HepG2 (cell line): ENCODE data around the gene DNAJA3. TPM values are rescaled to one million over a fixed set of nuclear protein-coding genes. Genes with fewer than 3 reads are reported as not detected.

Experiments
- AGO1 ChIP-seq: fragments of 200-400 bp; formaldehyde crosslinking; IDR thresholded peaks from 2 replicates; pipeline ENCODE4 v1.6.1; 2017; ENCODE audit warnings: mild to moderate bottlenecking, low read depth, low read length, moderate library complexity; ENCODE audit not compliant: poor library complexity, severe bottlenecking
- AGO2 ChIP-seq: fragments of 200-400 bp; formaldehyde crosslinking; optimal IDR thresholded peaks from 2 replicates; pipeline ENCODE3; 2017; ENCODE audit warnings: mild to moderate bottlenecking, low read depth, low read length, moderate library complexity
- BATF2 ChIP-seq: sonication (generic); formaldehyde crosslinking; IDR thresholded peaks from 2 replicates; pipeline ENCODE4 v1.8.0; 2022; ENCODE audit warnings: mild to moderate bottlenecking, missing genetic modification reagents, moderate library complexity
- HNRNPH1 ChIP-seq: fragments of 200-400 bp; formaldehyde crosslinking; optimal IDR thresholded peaks from 2 replicates; pipeline ENCODE3; 2017; ENCODE audit warnings: mild to moderate bottlenecking, low read depth, low read length
- HNRNPL ChIP-seq: fragments of 200-400 bp; formaldehyde crosslinking; IDR thresholded peaks from 2 replicates; pipeline ENCODE4 v1.6.1; 2017; ENCODE audit warnings: mild to moderate bottlenecking, low read depth, low read length
- ISL2 ChIP-seq: sonication (generic); formaldehyde crosslinking; IDR thresholded peaks from 2 replicates; pipeline ENCODE4 v1.5.0; 2020; ENCODE audit warnings: missing genetic modification reagents
- SOX13 ChIP-seq, 3 experiments: fragments of 450-650 bp in 1 of 3; sonication (generic) in 1 of 3; formaldehyde crosslinking in 1 of 3; IDR thresholded peaks in 2 of 3; conservative IDR thresholded peaks in 1 of 3; 2 replicates each; pipeline versions ENCODE4 v1.5.0 to v1.6.1; 2016 to 2020; ENCODE audit warnings: antibody characterized with exemption in 1 of 3, mild to moderate bottlenecking in 1 of 3, missing compliant biosample characterization in 1 of 3, missing genetic modification reagents in 1 of 3, moderate library complexity in 1 of 3
- TBX3 ChIP-seq: fragments of 450-650 bp; IDR thresholded peaks from 2 replicates; pipeline ENCODE4 v1.6.1; 2017; ENCODE audit warnings: antibody characterized with exemption, mild to moderate bottlenecking, inconsistent platforms, borderline replicate concordance
- ZNF124 ChIP-seq: sonication (generic); formaldehyde crosslinking; IDR thresholded peaks from 2 replicates; pipeline ENCODE4 v1.4.0; 2020; ENCODE audit warnings: missing genetic modification reagents
- ZNF513 ChIP-seq: sonication (generic); formaldehyde crosslinking; conservative IDR thresholded peaks from 2 replicates; pipeline ENCODE4 v1.5.0; 2020; ENCODE audit warnings: missing genetic modification reagents
- ZNF646 ChIP-seq: sonication (generic); formaldehyde crosslinking; IDR thresholded peaks from 2 replicates; pipeline ENCODE4 v1.9.0; 2021; ENCODE audit warnings: mild to moderate bottlenecking, missing genetic modification reagents
- polyA plus RNA-seq, 8 experiments: library from polyadenylated mRNA; depleted of rRNA in 3 of 8; stranded (reverse) in 7 of 8; unstranded in 1 of 8; fragments of >200 nt; fragmentation: Illumina TruSeq in 4 of 8; extraction: Trizol in 4 of 8; gene quantifications; 2 replicates each; pipeline versions ENCODE4 v1.2.1 to v1.2.3, GENCODE V29; 2011 to 2016; ENCODE audit warnings: low read depth in 4 of 8, missing spikeins in 1 of 8, mixed read lengths in 1 of 8; ENCODE audit not compliant: insufficient read depth in 1 of 8
- total RNA-seq, 5 experiments: library from RNA; depleted of rRNA; stranded (reverse); fragments of >200 nt; fragmentation: Illumina TruSeq; extraction: Trizol; gene quantifications; 2 replicates each; pipeline ENCODE4 v1.2.3, GENCODE V29; 2016; ENCODE audit warnings: low read depth in 1 of 5

The DNAJA3 gene
- total and polyA plus RNA-seq, 2 of the 13 experiments (the other 11 are each of a cell fraction or from before 2014, with no cell fraction given): 77.0 to 83.3 TPM

- no peak for TF ChIP-seq ZNF513 (CRISPR knock-in tag)
- TF ChIP-seq BATF2 (CRISPR knock-in tag): no peak
- peak; percentile 85 for TF ChIP-seq HNRNPL
- TF ChIP-seq SOX13 (IDR thresholded peaks at IDR 0.05): no peak
- no peak for TF ChIP-seq SOX13 (CRISPR knock-in tag; conservative IDR thresholded peaks at IDR 0.05 in 1 of 2, IDR thresholded peaks at IDR 0.05 in 1 of 2)
- TF ChIP-seq ZNF124 (CRISPR knock-in tag): no peak
- peak; percentile 87 for TF ChIP-seq AGO2
- TF ChIP-seq HNRNPH1: peak; percentile 31
- peak; percentile 98 for TF ChIP-seq AGO1
- no peak for TF ChIP-seq ZNF646 (CRISPR knock-in tag)
- no peak for TF ChIP-seq ISL2
- no peak for TF ChIP-seq TBX3
These were observed 41.9 kb upstream of the DNAJA3 start (continued) for GRCh38 chr16:4383591-4384444.
